Activated CD4-positive, alpha-beta T cell treated with anti-CD3 and anti-CD28 coated beads, Interleukin-2, amount 10 ng/mL, durations not matched to agents 7 days and 5 days (primary cell): ENCODE results near the gene PAN3. TPM values are rescaled to one million over a fixed set of nuclear protein-coding genes. Genes with fewer than 3 reads are reported as not detected.

Source experiments
- CTCF ChIA-PET: fragments of 350-600 bp; sonication (Branson Sonifier 250); formaldehyde crosslinking; loops from one replicate; lab custom pipeline; 2021; ENCODE audit warnings: antibody characterized with exemption; lab: Charles Lee
- POLR2A ChIA-PET: fragments of 350-600 bp; sonication (Branson Sonifier 250); formaldehyde crosslinking; loops from one replicate; lab custom pipeline; 2021; ENCODE audit warnings: antibody characterized with exemption; lab: Charles Lee
- DNase-seq: peaks from one replicate; pipeline ENCODE4 v3.0.0-alpha.2; 2020
- H3K27ac Mint-ChIP-seq: one replicate; pipeline ENCODE4 v1.8.0; 2021; ENCODE audit warnings: mild to moderate bottlenecking, moderate library complexity, mixed read lengths
- H3K27me3 Mint-ChIP-seq: one replicate; pipeline ENCODE4 v1.8.0; 2021; ENCODE audit warnings: mixed read lengths
- H3K36me3 Mint-ChIP-seq: one replicate; pipeline ENCODE4 v1.8.0; 2021; ENCODE audit warnings: low read depth, mixed read lengths
- H3K4me1 Mint-ChIP-seq: one replicate; pipeline ENCODE4 v1.8.0; 2021; ENCODE audit warnings: mixed read lengths
- H3K4me3 Mint-ChIP-seq: one replicate; pipeline ENCODE4 v1.8.0; 2021; ENCODE audit warnings: mild to moderate bottlenecking, moderate library complexity, mixed read lengths
- H3K9me3 Mint-ChIP-seq: one replicate; pipeline ENCODE4 v1.8.0; 2021; ENCODE audit warnings: mixed read lengths
- total RNA-seq, 2 experiments: library from RNA; stranded (reverse); gene quantifications; one replicate each; pipeline ENCODE4 v1.2.3, GENCODE V29; 2021

PAN3 gene
- total RNA-seq, 2 experiments from 2014 or later = 46.1 to 47.1 TPM

DNA sequence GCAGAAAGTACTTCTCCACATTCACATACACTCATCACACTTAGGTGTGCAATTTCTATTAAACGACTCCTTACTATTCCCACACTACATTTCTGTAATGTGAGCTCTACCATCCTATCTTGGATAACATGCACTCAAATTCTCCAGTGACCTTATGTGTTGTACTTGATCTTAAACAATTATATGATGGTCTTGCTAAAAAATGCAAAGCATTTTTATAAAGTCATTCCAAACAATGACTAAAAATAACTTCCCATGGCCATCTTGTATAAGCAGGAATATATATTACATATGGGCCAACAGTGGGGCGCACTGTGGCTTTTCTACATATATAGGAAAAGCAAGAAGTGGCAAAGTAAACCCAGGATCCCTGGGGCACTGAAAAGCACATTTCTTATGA lies 201.1 kb downstream of the PAN3 start:
- H3K36me3 Mint-ChIP-seq = no peaks in the 10 kb centered on the region
- ChIA-PET POLR2A (no interaction called here), CTCF (interaction anchor here (1.3 kb wide), 1 partner anchor 9 kb away, joined by 4 read pairs; no protein-coding TSS in a partner anchor)
- no peak for DNase-seq
- H3K4me1 Mint-ChIP-seq = no peaks in the 10 kb centered on the region
- H3K9me3 Mint-ChIP-seq = no peaks in the 10 kb centered on the region
- no peak overlapping the region for H3K4me3 Mint-ChIP-seq
- no peak overlapping the region for H3K27ac Mint-ChIP-seq
- no peaks in the 10 kb centered on the region for H3K27me3 Mint-ChIP-seq

GRCh38 chr13:28340272-28340793 lies 202.0 kb downstream of the PAN3 start:
- Mint-ChIP-seq H3K4me3 (no peak overlapping the region), H3K27ac (no peak overlapping the region), H3K4me1 (no peaks in the 10 kb centered on the region), H3K36me3 (no peaks in the 10 kb centered on the region), H3K27me3 (peaks cover 2% of the 10 kb centered on the region), H3K9me3 (no peaks in the 10 kb centered on the region)
- ChIA-PET POLR2A (no interaction called here), CTCF (interaction anchor here (1.3 kb wide), 1 partner anchor 8 kb away, joined by 4 read pairs; no protein-coding TSS in a partner anchor)
- DNase-seq = no peak

GRCh38 chr13:28342251-28342650 lies 203.9 kb downstream of the PAN3 start:
- DNase-seq = no peak
- Mint-ChIP-seq H3K27ac (no peak overlapping the region), H3K4me3 (no peak overlapping the region), H3K9me3 (no peaks in the 10 kb centered on the region), H3K27me3 (peaks cover 4% of the 10 kb centered on the region), H3K4me1 (peaks cover 5% of the 10 kb centered on the region), H3K36me3 (no peaks in the 10 kb centered on the region)
- ChIA-PET POLR2A (no interaction called here), CTCF (no interaction called here)

DNA sequence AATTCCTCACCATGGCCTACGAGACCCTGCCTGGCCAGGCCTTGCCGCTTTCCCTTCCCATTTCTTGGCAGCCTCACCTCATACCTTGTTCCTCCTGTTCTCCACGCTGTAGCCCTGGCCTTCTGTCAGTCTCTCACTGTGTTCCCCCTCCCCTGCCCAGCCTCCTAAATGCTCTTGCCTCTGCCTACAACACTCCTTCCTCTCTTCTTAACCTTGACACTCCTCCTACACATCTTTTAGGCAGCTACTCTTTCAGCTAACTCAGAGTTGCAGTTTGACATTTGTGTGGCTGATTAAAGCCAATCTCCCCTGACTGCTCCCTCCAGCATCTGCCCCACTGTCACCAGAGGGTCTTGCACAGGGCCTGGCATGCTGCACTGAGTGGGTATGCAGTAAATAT lies 205.8 kb downstream of the PAN3 start:
- CTCF ChIA-PET = interaction anchor here (1.5 kb wide), 1 partner anchor 20 kb away, joined by 5 read pairs; no protein-coding TSS in a partner anchor
- Mint-ChIP-seq H3K36me3 (no peaks in the 10 kb centered on the region), H3K27ac (no peak overlapping the region), H3K9me3 (no peaks in the 10 kb centered on the region), H3K27me3 (peaks cover 4% of the 10 kb centered on the region), H3K4me1 (peaks cover 16% of the 10 kb centered on the region), H3K4me3 (no peak overlapping the region)
- POLR2A ChIA-PET = no interaction called here
- no peak for DNase-seq

Other genes with a start within 250 kb of the PAN3 start
- gene PDX1, start 218.5 kb upstream of the PAN3 start, total RNA-seq = not detected
- gene CDX2, start 169.2 kb upstream of the PAN3 start, total RNA-seq = not detected
- not detected for gene URAD, start 149.9 kb upstream of the PAN3 start, total RNA-seq
- not detected for gene FLT3, start 38.0 kb upstream of the PAN3 start, total RNA-seq